GM19452 (cell line): ENCODE data around the gene HIVEP1.

Experiments
- ATAC-seq: cut with Tn5 transposase; IDR thresholded peaks from one replicate; pipeline ENCODE4 v1.9.1; 2021; ENCODE audit not compliant: unreplicated experiment

Gene HIVEP1

DNA sequence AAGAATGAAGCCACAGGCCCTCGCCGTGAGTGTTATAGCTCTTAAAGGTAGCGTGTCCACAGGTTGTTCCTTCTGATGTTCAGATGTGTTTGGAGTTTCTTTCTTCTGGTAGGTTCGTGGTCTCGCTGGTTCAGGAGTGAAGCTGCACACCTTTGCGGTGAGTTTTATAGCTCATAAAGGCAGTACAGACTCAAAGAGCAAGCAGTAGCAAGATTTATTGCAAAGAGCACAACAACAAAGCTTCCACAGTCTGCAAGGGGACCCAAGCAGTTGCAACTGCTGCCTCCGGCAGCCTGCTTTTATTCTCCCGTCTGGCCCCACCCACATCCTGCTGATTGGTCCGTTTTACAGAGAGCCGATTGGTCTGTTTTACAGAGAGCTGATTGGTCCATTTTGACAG, 5.2 kb downstream of the HIVEP1 start:
- ATAC-seq, result no peak

DNA sequence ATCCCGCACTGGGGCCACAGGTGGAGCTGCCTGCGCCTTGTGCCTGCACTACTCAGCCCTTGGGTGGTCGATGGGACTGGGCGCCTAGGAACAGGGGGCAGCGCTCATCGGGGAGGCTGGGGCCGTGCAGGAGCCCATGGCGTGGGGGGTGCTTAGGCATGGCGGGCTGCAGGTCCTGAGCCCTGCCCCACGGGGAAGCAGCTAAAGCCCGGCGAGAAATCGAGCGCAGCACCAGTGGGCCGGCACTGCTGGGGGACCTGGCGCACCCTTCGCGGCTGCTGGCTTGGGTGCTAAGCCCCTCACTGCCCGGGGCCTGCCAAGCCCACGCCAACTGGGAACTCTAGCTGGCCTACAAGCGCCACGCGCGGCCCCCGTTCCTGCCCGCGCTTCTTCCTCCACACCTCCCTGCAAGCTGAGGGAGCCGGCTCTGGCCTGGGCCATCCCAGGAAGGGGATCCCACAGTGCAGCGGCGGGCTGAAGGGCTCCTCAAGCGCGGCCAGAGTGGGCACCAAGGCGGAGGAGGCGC, 5.8 kb downstream of the HIVEP1 start:
- ATAC-seq, result no peak

DNA sequence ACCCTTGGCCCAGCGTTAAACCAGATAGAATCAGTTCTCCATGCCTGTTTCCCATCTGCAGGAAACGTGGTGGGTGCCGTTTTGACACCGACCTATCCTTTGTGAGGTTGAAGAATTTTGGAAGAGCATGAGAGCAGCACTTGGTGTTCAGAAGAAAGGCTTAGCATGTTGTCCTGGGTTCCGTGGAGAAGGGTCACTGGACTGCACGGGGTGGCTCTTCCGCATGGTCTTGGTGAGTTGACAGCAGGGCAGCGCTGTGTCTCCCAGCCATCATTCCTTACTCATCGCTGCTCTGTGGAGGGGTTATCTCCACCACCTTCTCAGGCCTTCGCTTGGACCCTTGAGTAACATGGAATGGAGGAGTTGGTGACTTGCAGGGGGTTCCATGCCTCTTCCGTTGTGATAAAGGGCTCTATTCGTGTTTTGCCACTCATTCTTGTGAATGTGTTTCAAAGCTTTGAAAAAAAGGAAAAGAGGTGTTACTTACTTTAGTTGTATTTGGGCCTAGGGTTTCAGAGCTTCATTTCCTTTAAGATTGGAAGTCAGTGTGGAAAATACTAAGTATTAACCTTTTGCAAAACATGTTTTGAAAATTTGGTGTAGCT, 8.2 kb downstream of the HIVEP1 start:
- ATAC-seq, result no peak

DNA sequence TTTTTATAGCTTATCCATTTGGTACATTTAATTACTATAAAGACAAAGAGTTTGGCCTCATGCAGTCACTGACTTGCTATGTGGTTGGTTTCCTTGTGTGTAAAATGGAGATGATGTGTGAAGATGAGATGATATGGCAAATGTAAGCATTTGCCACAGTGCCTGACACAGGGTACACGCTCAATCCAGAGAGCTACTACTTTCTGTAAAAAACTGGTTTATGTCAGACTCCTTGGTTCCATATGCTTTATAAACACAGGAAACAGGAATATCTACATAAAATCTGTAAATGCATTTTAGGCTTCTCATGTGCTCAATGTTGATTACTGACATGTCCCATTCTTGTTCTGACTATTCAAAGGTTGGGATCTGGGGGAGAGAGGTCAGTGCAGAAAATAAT, 10.4 kb downstream of the HIVEP1 start:
- ATAC-seq, result no peak

DNA sequence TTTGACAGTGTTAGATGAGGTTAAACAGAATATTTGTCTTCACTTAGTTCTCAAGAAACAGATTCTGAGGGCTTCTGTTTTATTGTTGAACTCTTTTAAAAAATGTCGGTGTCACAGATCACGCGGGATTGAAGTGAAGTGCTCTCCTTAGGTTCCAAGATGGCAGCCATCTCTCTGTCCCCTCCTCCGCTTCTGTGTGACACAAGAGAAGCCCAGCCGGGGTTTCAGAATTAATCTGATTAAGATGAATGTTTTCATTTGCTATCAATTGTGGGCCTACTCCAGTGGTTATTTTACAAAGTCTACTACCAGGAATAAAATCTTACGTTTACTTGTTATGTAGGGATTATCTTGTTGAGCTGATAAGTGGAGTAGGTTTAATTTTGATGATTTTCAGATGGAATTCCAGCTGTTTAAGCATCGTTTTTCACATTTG, 10.9 kb downstream of the HIVEP1 start:
- no peak for ATAC-seq

DNA sequence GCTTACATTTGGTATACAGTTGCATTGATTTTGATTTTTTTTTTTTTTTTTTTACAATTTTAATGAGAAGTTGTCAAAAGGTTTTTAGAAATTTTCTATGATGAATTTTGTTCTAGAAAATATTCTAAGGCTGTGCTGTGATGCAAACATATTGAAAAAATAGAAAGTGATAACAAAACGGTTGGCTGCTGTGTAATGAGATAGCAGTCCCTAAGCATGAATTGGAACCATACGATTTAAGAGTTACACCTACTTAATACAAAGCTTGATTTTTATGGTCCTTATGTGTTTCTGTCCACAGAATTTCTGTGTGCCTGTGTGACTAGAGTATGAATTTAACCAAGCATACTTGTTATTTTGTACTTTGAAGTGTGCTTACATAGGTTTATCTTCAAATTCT, 12.1 kb downstream of the HIVEP1 start:
- no peak for ATAC-seq

DNA sequence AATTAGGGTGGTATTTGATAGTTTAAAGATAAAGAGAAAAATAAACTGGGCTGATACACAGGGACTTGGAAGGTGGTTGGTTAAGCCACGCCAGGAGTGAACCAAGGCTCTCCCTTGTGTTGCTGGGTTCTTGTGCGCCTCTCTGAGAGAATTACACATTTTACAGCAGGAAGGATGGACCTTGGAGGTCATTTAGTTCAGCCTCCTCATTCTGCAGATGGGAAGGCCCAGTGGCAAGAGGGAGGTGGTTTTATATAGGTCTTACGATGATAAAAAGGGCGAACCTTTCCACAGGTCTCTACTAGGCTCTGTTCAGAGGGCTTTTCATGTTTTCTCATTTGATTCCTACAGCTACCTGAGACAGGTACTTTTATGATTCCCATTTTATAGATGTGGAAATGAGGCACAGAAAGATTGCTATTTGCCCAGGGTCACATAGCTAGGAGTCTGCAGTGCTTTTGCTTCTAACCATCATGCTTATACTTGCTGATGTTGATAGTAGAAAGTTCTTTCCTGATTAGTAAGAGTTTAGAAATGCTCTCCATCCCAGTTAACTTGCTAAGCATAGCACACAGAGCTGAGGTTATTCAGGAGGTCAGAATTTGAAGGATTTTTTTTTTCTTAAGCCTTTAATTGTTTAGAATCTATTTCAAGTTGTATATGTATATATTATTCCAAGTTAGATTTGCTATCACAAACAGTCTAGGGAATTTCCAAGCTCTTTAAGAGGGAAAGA, 12.8 kb downstream of the HIVEP1 start:
- no peak for ATAC-seq

DNA sequence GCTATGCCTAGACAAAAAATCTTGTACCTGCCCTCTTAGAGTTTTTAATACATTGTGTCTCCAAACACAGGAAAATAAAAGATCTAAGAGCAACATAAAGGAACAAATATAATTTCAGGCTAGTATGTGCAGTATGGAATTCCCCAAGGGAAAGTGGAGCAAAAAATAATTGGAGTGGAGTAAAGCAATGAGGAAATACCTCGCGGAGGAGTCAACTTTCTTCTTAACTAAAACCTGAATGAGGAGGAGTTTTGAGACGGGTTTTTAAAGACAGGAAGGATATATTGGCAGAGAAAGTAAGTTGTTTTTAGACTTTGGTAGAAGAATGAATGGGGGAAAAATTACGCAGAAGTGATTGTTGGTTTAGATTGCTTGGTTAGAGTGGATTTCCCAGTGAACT, 14.0 kb downstream of the HIVEP1 start:
- ATAC-seq, result no peak

DNA sequence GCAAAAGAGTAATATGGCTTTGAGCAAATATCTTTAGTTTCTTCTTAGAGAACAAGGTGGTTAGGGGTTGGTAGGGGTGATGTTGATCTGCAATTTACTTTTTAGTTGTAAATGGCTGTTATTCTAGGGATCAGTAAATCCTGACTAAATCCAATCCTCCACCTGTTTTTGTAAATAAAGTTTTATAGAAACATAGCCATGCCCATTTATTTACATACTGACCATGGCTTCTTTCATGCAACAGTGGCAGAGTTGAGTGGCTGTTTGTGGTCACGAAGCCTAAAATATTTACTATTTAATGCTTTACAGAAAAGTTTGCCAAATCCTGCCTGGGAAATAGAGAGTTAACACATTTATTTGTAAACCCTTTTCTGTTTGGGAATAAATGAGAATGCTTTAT, 14.7 kb downstream of the HIVEP1 start:
- ATAC-seq, result no peak

DNA sequence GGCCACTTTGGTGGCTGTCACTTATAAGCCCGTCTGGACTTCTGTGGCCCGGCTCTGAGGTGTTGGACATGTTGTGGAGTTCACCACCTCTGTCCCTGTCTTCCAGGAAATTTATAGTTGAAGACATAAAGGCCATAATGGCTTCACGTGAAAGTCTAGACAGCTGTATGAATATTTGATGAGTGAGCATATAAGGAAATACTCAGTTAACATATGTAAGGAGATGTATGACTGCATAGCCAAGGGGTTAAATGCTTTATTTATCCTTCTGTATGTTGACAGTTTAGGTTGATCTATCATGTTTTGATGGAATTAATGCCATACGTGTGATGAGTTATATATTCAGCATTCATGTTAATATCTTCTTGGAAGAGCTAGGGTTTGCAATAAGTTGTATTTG, 16.1 kb downstream of the HIVEP1 start:
- ATAC-seq, result no peak

DNA sequence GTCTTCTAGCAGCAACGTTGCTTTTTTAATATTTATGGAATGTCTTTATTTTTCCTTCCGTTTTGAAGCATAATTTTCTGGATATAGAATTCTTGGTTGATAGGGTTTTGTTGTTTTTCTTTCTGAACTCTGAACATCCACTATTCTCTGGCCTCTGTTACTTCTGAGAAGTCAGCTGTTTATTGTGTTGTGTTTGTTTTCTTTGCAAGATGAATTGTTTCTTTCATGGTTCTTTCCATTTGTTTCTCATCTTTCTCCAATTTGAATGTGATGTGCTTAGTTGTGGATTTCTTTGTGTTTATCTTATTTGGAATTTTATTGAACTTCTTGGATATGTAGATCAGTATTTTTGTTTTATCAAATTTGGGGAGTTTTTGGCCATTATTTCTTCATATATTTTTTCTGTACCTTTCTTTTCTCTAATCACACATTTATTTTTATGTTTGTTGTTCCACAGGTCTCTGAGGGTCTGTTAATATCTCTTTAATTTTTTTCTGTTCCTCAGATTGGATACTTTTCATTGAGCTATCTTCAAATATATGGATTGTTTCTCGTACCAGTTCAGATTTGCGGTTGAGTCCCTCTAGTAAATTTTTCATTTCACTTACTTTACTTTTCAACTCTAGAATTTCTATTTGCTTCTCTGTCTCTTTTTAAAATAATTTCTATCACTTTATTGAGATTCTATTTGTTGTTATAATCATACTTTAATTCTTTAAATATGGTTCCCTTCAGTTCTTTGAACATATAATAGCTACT, 18.0 kb downstream of the HIVEP1 start:
- no peak for ATAC-seq

DNA sequence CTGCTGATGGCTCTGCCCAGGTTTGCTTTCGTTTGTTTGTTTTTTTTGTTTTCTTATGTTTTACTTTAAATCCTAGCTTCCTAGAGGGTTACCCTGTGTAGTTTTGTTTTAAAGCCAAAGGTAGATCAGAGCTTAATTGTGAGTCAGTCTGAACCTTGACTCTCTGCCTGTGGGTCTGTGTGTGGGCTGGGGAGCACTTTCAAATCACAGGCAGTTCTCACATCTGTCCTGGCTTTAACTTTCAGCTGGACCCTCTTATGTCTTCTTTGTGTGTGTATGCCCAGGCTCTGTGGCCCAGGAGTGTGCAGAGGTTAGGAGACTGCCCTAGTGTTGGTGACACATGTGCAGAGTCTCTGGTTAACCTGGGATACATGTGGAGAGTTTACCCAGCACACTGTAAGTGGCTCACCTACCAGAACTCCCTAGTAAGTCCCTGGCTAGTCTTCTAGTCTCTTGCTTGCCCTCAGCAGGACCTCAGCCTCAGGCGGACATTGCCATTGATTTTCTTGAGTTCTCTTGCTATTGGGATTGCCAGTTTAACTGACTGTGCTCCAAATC, 19.0 kb downstream of the HIVEP1 start:
- no peak for ATAC-seq

DNA sequence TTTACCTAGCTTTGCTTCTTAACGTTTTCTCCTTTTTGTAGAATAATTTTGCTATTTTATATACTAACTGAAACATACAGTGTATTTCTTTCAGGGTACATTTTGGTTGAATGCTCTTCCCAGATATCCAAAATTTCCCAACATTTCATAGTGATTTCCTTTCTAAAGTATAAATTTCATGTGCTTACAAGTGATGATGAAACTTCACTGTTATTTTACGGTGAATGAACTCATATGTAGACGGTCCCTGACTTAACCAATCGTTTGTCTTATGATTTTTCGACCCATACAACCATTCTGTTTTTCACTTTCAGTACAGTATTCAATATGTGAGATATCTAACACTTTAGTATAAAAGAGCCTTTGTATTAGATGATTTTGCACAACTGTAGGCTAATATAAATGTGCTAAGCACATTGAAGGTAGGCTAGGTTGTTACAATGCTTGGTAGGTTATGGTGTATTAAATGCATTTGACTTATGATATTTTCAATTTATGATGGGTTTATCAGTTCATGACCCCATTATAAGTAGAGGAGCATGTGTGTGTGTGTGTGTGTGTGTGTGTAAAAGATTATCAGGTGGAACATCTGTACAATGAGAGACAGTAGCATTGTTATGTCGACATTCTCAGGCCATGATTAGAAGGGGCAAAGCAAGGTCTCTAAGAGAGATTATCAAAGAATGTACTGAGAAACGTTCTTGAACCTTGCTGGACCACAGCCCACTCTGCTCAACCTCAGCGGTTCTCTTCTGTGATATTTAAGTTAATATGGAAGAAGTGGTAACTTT, 20.9 kb downstream of the HIVEP1 start:
- no peak for ATAC-seq

DNA sequence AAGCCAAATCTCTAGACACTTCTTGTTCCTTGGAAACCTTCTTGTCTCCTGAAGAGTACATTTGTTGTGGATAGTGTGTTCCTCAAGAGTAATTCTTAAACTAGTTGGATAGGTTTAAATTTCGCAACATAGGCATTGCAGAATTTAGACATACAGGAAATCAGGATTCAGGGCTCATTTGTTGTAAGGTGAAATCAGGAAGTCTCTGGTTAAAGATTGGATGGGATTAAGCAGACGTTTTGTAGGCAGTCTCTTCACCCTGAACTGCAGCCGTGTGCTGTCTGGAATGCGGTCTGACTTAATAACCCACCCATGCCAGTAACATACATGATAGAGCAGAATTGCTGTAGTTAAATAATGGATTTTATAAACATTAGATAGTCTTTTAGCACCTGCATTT, 21.7 kb downstream of the HIVEP1 start:
- no peak for ATAC-seq

DNA sequence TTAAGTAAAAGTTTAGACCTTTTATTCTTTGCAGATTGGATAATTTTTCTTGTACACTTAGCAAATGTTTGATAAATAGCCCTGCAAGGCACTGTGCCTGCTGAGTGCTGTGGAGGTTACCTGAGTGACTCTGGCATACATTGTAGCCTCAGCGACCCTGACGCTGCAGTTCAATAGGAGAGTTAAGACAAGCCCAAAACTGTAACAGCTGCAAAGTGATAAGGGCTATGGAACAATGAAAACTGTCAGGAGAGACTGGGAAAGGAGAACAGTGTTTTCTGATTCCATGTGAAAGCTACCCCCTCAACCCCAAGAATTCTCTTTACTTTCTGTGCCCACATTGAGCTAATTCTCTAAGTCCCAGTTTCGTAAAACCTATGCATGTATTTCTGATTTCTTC, 22.2 kb downstream of the HIVEP1 start:
- no peak for ATAC-seq

DNA sequence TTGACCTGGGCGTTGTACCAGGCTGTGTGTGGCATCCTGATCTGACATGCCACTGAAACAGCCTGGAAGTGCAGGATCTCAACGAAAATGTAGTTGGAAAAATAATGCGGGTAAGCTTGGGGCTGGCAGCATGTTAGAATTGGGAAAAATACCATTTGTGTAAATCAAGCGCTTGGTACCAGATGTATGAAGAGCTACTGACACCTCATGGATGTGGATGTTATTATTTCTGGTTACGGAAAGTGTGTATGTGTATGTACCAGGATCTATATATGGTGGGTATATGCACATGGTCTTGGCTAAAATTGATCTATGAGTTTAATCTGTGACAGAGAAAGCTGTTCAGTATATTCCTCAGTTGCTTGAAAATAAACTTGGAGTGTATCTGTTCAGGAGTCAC, 22.7 kb downstream of the HIVEP1 start:
- ATAC-seq, result no peak

DNA sequence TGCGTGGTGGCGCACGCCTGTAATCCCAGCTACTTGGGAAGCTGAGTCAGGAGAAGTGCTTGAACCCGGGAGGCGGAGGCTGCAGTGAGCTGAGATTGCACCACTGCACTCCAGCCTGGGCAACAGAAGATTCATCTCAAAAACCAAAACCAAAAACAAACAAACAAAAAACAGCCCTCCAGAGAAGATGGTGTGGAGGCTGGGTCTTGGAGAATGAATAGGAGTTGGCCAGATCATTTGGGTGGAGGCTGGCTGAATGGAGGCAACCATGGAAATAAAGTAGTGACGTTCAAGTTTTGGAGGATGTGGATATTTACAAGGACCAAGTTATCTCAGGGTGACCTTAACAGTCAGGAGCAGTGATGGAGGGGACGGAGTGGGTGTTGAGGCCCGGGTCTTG, 24.7 kb downstream of the HIVEP1 start:
- ATAC-seq, result no peak

DNA sequence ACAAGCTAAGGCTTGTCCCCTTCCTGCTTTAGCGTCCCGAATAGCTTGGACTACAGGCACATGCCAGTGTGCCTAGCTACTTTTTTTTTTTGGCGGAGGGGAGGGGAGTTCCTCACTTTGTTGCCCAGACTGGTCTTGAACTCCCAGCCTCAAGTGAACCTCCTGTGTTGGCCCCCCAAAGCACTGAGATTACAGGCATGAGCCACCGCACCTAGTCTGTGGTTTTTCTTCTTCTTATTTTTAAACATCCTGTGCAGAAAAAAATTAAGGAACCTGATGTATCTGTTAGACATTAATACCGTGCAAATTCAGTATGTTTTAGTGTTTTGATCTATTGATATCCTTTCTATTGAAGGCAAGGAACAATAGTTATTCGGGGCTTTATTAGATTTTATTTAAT, 25.7 kb downstream of the HIVEP1 start:
- no peak for ATAC-seq

DNA sequence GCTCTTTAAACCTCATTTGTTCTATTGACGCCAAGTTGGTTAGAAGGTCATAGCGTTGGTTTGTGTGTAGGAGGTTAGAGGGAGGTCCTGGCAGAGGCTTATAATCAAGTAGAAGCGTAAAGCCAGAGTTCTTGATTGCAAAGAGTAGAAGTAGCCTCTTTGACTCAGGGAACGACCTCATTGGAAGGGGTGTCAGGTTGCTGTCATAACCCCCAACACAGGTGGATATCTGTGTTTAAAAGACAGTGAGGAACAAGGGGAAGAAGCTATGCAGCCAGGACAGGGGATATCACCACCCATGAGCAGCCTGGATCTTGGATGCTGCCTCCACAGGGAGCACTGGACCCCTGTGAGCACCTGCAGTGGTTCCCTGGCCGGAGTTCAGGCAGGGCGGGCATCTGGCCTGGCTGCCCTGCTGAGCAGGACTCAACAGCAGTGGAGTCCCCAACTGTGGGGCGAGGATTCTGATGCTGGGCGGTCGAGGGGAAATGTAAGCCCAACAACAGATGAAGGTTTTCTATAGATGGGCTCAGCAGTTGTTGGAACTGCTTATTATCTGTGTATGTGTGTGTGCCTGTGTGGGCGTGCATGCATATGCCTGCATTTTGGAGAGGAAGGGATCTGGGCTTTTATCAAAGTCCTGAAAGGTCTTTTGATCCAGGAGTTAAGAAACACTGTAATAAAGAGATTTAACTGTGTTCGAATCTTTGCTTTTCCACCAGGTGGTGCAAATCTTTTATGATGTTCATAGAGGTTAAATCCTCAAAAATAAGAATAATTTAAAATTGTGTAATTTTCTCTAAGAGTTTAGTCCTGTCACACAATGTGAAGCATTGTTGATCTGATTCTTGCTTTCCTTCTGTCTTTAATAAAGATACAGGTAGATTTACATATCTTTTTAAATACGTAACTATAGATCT, 27.7 kb downstream of the HIVEP1 start:
- no peak for ATAC-seq

DNA sequence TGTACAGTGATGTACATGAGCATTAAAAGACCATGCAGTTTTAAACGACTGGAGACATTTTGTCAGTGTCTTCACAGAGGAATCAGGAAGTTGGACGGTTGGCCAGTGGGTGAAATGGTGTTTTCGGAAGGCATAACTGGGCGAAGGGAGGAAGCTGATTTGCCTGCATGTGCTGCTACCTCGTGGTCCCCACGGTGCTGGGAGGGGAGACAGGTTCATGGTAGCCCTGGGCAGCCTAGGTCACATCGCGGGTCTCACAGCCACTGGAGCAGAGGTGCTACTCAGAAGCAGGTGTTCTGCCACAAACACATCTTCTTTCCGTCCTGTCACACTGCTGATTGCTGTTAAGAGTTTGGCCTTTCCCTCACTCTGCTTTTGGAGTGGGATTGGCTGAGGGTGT, 35.2 kb downstream of the HIVEP1 start:
- no peak for ATAC-seq
